ENCODE measurements around the gene CCN5. TPM values are rescaled to one million over a fixed set of nuclear protein-coding genes. Genes with fewer than 3 reads are reported as not detected.
A peak's percentile ranks its signal among the peaks of the same experiment; 100 is the strongest.

Gene CCN5
- total RNA-seq, 1 donor from 2014 or later: not detected

DNA sequence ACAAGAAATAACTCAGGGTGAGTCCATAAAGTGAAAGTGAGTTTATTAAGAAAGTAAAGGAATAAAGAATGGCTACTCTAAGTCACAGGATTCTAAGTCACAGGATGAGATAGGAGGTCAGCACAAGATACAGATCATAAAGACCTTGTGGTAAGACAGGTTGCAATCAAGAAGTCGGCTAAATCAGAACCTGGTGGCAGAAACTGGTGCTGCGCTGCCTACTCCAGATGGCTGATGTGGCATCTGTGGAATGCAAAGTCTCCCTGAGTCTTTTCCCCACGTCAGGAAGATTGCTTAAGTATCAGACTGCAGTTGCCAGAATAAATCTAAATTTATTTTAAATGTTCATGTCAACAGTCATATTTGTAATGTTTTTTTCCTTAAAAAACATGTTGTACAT lies 19.8 kb downstream of the CCN5 start:
- no peak overlapping the region for H3K27ac Mint-ChIP-seq
- H3K27ac ChIP-seq: no peak overlapping the region
- no peaks in the 10 kb centered on the region for H3K36me3 ChIP-seq
- no peak overlapping the region for H3K4me3 ChIP-seq
- TF ChIP-seq CTCF (IDR thresholded peaks at IDR 0.05) (peak; percentile 16), EZH2 (IDR thresholded peaks at IDR 0.05) (no peak)
- H3K4me3 Mint-ChIP-seq: no peak overlapping the region
- peaks cover 15% of the 10 kb centered on the region for H3K27me3 Mint-ChIP-seq (ENCODE audit: insufficient read depth, low read depth)
- H3K4me1 ChIP-seq: no peaks in the 10 kb centered on the region
- no peaks in the 10 kb centered on the region for H4K20me1 ChIP-seq (ENCODE audit: low read depth)
- no peaks in the 10 kb centered on the region for H3K9me3 ChIP-seq (ENCODE audit: low read depth)
- peaks cover 4% of the 10 kb centered on the region for H3K9me3 Mint-ChIP-seq
- no peaks in the 10 kb centered on the region for H3K79me2 ChIP-seq (ENCODE audit: low read depth)
- H2AFZ ChIP-seq (replicated peaks): no peak overlapping the region
- H3K4me2 ChIP-seq: no peak overlapping the region
- peaks cover 20% of the 10 kb centered on the region for H3K4me1 Mint-ChIP-seq
- no peaks in the 10 kb centered on the region for H3K36me3 Mint-ChIP-seq
- H3K27me3 ChIP-seq: no peaks in the 10 kb centered on the region
- no peak overlapping the region for H3K9ac ChIP-seq
- H3F3A ChIP-seq (ENCODE audit: low read depth): no peaks in the 10 kb centered on the region
- DNase-seq (ENCODE audit: low spot score): peak; percentile 47

GRCh38 chr20:44735816-44736169 lies 20.6 kb downstream of the CCN5 start:
- Histone ChIP-seq H3F3A (ENCODE audit: low read depth) (no peaks in the 10 kb centered on the region), H3K9ac (no peak overlapping the region), H3K27me3 (no peaks in the 10 kb centered on the region), H3K36me3 (no peaks in the 10 kb centered on the region), H3K4me1 (no peaks in the 10 kb centered on the region), H3K27ac (no peak overlapping the region), H4K20me1 (ENCODE audit: low read depth) (no peaks in the 10 kb centered on the region), H3K9me3 (ENCODE audit: low read depth) (no peaks in the 10 kb centered on the region), H3K4me3 (no peak overlapping the region), H3K79me2 (ENCODE audit: low read depth) (no peaks in the 10 kb centered on the region), H3K4me2 (no peak overlapping the region), H2AFZ (replicated peaks) (no peak overlapping the region)
- TF ChIP-seq CTCF (IDR thresholded peaks at IDR 0.05) (no peak), EZH2phosphoT487 (IDR thresholded peaks at IDR 0.05) (no peak), EZH2 (IDR thresholded peaks at IDR 0.05) (no peak)
- H3K27ac Mint-ChIP-seq: no peak overlapping the region
- no peak overlapping the region for H3K4me3 Mint-ChIP-seq
- H3K27me3 Mint-ChIP-seq (ENCODE audit: insufficient read depth, low read depth): peaks cover 15% of the 10 kb centered on the region
- no peaks in the 10 kb centered on the region for H3K36me3 Mint-ChIP-seq
- DNase-seq (ENCODE audit: low spot score): no peak
- peaks cover 4% of the 10 kb centered on the region for H3K9me3 Mint-ChIP-seq
- H3K4me1 Mint-ChIP-seq: peaks cover 20% of the 10 kb centered on the region

DNA sequence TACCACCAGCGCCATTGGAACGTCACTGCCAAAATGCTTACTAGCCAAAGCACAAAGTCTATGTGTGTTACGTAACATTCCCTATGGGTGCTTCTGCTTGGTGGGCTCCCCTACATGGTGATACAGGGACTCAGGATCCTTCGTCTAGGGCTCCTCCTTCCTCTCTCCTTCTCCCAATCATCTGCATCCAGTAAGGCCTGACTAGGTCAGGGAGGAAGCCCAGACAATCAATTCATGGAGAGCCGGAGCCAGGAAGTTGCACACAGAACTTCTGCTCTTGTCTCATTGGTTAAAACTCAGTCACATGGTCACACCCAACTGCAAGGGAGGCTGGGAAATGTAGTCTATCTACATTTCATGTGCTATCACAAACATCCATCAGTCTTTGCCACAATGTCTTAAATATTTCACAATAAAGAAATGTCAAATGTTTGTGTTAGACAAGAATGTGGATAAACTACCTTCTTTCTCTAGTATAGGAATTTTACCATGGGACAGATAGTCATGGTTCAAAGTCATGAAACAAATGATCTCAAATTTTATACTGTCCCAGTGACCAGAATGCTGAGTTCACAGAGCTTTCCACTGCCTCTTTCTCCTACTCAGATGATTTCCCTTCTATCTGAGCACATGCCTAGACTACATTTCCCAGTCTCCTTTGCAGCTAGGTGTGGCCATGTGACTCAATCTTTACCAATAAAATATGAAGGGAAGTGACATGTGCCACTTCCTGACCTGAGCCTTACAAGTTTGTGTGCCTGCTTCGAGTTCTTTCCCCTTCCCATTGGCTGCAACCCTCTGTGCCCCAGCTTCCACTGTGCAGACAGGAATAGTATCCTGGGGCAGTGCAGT lies 21.2 kb downstream of the CCN5 start:
- peak; percentile 81 for DNase-seq (ENCODE audit: low spot score)
- peaks cover 16% of the 10 kb centered on the region for H3K27me3 Mint-ChIP-seq (ENCODE audit: insufficient read depth, low read depth)
- no peaks in the 10 kb centered on the region for H3F3A ChIP-seq (ENCODE audit: low read depth)
- H3K4me1 ChIP-seq: no peaks in the 10 kb centered on the region
- no peak overlapping the region for H2AFZ ChIP-seq (replicated peaks)
- TF ChIP-seq EZH2 (IDR thresholded peaks at IDR 0.05): no peak
- peak; percentile 20 for TF ChIP-seq CTCF (IDR thresholded peaks at IDR 0.05)
- H3K36me3 ChIP-seq: no peaks in the 10 kb centered on the region
- no peaks in the 10 kb centered on the region for H3K36me3 Mint-ChIP-seq
- no peak overlapping the region for H3K9ac ChIP-seq
- no peak overlapping the region for H3K4me3 ChIP-seq
- H3K27ac Mint-ChIP-seq: peak overlapping the region; percentile 25
- no peaks in the 10 kb centered on the region for H3K9me3 ChIP-seq (ENCODE audit: low read depth)
- H3K9me3 Mint-ChIP-seq: peaks cover 4% of the 10 kb centered on the region
- no peaks in the 10 kb centered on the region for H4K20me1 ChIP-seq (ENCODE audit: low read depth)
- peaks cover 4% of the 10 kb centered on the region for H3K27me3 ChIP-seq
- H3K27ac ChIP-seq: no peak overlapping the region
- peaks cover 20% of the 10 kb centered on the region for H3K4me1 Mint-ChIP-seq
- H3K79me2 ChIP-seq (ENCODE audit: low read depth): no peaks in the 10 kb centered on the region
- no peak overlapping the region for H3K4me2 ChIP-seq
- no peak overlapping the region for H3K4me3 Mint-ChIP-seq

Measured in neural progenitor cell (in vitro differentiated cells).